HG03103 (cell line): Measurements from ENCODE around the gene PIMREG.

Source experiments
- ATAC-seq: cut with Tn5 transposase; IDR thresholded peaks from one replicate; pipeline ENCODE4 v1.9.1; 2021; ENCODE audit warnings: low read depth; ENCODE audit not compliant: unreplicated experiment

Gene PIMREG

DNA sequence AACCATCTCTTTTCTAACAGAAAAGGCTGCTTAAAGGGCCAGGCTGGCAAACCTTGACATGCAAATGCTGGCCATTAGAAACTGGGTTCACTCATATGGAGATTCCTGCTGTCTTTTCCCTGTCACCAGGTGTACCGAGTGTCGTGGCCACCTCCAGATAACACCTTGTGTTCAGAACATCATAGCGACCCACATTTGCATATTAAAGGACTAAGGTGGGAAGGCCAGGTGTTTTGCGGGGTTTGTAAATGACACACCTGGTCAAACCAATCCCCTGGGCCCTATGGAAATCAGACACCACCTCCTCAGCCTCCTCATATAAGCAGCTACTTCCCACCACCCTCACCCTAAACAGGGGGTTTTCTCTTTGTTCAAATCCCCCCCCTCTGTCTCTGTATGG lies 6.8 kb upstream of the PIMREG start:
- no peak for ATAC-seq

GRCh38 chr17:6437956-6438355 lies 6.3 kb upstream of the PIMREG start:
- ATAC-seq = no peak

GRCh38 chr17:6439951-6440350 lies 4.3 kb upstream of the PIMREG start:
- no peak for ATAC-seq

DNA sequence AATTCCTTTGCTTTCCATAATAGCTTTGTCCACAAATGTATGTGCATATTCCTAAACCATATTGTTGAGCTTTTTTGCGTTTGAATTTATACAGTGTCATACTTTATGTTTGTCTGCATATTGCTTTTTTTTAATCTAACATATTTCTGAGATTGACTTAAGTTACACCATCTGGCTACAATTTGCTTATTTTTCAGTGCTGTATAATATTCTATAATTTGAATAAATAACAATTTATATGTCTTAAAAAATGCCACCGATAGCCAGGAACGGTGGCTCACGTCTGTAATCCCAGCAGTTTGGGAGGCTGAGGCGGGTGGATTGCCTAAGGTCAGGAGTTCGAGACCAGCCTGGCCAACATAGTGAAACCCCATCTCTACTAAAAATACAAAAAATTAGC lies 1.5 kb upstream of the PIMREG start:
- no peak for ATAC-seq

DNA sequence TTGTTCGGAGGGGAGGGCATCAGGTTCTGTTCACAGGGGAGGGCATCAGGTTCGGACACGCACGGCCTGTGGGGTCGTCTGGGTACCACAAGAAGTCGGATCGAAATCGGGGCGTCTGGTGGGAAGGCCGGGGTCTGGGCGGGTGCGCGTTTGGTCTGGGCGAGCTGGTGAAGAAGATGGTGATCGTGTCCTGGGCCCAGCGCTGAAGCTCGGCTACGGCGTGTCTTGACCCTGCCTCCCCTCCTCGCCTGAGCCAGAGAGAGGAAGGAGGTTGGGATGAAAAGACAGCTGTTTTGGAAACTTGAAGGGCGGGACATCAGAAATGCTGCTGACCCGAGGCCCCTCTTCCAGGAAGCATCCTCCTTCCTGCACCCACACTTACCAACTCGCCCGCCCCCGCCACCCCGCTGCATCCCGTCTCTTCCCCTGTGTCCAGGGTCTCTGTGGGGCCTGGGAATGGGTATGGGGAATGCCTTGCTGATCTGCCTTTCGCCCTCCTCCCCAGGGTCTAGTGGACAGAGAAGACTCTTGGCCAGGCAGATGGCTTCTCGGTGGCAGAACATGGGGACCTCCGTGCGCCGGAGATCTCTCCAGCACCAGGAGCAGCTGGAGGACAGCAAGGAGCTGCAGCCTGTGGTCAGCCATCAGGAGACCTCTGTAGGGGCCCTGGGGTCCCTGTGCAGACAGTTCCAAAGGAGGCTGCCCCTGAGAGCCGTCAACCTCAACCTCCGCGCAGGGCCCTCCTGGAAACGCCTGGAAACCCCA lies 498 bp downstream of the PIMREG start:
- no peak for ATAC-seq

- ATAC-seq = no peak
Measured at GRCh38 chr17:6446516-6447100, 2.4 kb downstream of the PIMREG start.

- ATAC-seq = no peak
Measured at GRCh38 chr17:6448473-6448872, 4.2 kb downstream of the PIMREG start.

DNA sequence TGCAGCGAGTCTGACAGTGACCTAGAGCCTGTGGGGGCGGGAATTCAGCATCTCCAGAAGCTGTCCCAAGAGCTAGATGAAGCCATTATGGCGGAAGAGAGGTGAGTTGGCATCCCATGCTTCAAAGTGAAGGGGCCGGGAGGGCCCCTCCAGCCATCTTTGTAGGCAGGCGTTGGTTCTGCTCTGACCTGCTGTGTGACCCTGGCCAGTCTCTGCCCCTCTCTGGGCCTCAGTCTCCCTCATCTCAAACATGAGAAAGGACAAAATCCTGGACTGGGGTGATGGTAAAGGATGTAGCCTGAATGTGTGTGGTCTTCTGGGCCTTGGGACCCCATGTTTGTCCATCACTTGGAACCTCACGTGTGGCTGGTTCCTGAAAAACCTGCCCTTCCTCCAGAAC lies 5.1 kb downstream of the PIMREG start:
- no peak for ATAC-seq

- ATAC-seq = no peak
Measured at GRCh38 chr17:6450926-6451832, 6.9 kb downstream of the PIMREG start.

DNA sequence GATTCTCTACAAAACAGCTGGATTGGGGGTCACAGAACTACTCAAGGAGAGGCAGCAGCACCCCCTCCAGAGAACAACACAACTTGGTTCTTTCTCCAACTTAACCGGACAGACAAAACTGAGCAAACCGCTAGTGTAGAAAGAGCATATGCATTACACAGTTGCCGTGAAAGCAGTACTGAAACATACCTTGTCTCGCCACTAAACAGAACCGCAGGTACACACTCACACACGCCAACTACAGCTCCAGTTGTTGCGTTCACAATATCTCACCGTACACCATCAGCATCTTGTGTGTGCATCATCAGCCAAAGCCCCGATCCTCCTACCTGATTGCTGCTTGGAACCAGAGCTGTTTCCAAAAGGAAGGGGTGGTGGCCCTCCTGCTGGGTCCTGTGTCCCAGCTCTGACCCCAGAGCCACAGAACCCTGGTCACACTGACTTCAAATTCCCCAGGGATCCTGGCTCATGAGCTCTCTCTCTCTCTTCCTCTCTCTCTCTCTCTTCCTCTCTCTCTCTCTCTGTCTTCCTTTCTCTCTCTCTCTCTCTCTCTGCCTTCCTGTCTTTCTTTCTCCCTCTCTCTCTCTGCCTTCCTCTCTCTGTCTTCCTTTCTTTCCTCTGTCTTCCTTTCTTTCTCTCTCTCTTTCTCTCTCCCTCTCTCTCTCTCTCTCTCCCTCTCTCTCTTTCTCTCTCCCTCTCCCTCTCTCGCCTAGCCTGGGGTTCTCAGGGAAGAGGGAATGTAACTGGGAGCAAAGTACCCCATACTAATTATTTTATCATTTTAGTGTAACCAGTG lies 8.4 kb downstream of the PIMREG start:
- ATAC-seq = no peak

DNA sequence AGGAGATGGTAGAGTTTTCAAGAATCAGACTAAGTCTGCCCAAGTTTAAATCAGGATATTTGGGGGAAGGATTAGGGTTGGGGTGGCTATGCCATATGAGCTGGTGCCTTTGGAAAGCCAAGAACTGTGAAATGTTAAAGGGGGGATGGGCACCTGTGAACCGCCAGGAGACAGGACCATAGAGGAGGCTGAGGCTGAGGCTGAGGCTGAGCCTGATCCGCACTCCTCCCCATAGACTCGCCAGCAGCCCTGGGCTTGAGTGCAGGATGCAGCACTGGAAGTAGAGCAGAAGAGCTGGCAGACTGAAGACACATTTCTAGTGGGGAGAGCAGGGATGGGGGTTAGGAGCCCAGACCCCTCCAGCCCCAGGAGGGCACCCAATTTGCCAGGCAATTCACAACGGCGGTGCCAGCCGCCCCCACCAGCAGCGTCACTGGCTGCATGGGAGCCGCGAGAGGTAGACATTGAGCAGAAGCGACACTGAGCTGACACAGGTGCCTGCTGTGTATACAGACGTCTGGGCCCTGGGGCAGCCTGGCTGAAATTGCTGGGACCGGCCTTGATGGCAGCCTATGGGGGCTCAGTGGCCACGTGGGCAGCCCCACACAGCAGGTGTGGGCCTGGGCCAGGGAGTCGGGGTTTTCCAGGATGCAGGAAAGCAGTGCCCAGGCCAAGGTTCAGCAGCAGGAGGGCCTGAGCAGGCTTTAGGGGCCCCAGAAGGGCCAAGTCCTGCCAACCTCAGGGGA lies 9.2 kb downstream of the PIMREG start:
- no peak for ATAC-seq

DNA sequence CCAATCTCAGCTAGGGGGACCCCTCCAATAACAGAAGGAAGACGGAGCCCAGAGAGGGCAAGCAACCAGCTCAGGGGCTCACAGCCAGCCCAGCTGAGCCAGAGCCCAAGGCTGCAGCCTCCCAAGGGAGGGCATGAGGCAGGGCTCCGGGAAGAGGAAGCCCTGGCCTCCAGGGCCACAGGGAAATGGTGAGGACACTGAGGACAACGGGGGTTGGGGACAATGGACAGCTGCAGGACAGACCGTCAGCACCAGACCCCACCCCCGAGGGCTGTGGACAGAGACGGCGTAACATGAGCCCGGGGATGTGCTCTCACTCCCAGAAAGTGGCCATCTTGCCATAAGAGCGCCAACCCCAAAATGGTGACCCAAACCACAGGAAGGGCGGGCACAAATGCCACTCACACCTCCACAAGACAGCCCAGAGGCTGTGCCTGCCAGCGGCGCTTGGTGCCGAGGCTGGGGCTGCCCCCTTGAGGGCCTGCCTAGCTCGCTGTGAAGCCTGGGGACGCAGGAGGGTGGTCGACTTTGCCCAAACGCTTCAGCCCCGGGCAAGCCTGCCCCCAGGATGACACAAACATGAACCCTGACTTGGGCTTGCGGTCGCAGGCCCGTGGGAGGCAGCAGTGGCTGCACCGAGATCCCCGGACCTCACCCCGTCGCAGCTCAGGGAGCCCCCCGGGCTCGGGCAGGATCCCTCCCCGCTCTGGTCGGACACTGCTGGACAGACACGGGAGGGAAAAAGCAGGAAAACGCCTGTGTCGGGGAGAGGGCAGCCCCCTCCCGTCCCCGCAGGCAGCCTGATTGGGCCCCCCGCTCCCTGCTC lies 10.5 kb downstream of the PIMREG start:
- no peak for ATAC-seq

GRCh38 chr17:6455321-6455705 lies 11.1 kb downstream of the PIMREG start:
- no peak for ATAC-seq

DNA sequence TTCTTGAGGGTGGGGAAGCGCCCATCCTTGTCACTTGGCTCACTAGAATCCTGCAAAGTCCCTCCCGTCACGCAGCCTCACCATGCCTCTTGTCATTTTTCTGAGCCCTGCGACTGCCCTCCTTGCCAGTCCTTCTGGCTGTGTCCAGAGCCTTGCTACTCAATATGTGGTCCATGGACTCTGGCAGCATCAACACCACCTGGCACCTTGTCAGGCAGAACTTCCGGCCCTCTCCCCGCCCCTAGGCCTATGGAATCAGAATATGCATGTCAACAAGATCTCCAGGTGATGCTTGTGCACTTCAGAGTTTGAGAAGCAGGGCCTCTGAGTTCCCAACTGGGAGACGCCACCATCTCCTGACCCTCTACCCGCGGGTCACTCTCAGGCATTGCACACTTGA lies 12.1 kb downstream of the PIMREG start:
- ATAC-seq = no peak

DNA sequence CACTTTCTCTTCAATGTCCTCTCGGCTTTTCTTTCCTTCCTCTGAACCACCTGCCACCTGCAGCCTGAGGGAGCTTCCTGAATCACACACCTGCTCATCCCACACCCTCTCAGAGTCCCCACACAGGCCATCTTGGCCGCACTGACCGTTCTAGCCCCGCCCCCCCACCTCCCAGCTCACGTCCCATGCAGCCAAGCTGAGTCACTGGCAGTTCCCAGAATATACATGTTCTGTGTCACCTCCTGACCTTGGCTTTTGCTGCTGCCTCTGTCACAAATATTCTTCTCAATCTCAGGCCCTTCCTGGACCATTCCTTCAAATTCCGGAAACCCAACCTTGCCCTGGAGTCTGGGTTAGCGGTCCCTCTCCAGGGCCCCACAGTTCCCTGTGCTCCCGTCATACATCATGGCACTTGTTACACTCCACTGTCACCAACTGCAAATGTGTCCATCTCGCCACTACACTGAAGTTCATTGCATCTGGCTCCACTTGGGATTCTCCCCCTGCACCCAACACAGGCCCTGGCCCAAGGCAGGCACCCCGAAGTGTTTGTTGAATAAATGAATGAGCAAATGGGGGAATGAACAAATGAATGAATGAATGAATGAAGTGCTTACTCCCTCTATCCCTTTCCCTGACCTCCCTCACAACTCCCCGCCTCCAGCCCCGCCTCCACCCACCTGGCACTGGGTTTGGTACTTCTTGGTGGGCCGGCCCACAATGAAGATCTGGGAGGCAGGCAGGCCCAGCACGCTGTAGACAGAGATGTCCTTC lies 12.8 kb downstream of the PIMREG start:
- no peak for ATAC-seq

GRCh38 chr17:6457688-6458459 lies 13.6 kb downstream of the PIMREG start:
- no peak for ATAC-seq

DNA sequence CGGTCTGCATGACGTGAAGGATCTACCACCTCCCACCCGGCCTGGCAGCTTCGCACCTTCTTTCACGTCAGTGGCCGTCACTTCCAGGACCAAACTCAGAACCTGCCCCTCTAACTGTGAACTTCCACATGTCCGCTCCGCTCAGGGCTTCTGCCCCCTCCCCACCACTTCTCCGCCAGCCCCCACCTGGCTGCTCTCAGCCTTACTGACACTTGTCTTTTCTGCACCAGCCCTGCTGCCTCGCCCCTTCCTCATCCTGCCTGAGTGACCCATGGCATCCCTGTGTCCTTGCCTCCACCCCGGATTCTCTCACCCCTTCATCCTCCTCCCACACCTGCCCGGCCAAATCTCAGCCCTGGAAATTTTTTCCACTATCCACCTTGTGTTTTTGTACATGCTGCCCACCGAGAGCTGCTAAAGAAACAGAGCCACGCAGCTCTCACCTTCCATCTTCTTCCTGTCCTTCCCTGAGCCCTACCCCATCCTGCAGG lies 14.2 kb downstream of the PIMREG start:
- ATAC-seq = no peak
